HEK293 (cell line): ENCODE measurements around the gene PIGQ.

ENCODE experiments used
- CTCF ChIP-seq: fragments of 450-650 bp; formaldehyde crosslinking; IDR thresholded peaks from 2 replicates; pipeline ENCODE4 v1.5.1; 2016; ENCODE audit warnings: missing biosample characterization, missing genetic modification characterization
- ZBTB26 ChIP-seq: fragments of 450-650 bp; formaldehyde crosslinking; optimal IDR thresholded peaks from 2 replicates; pipeline ENCODE3; 2016; ENCODE audit warnings: missing biosample characterization, mild to moderate bottlenecking, missing genetic modification characterization
- ZNF274 ChIP-seq, 2 experiments: fragments of 200-500 bp in 1 of 2; fragments of 450-650 bp in 1 of 2; sonication (Bioruptor generic) in 1 of 2; formaldehyde crosslinking in 1 of 2; IDR thresholded peaks; 2 replicates each; pipeline versions ENCODE4 v1.5.1 to v1.6.1; 2014 to 2016; ENCODE audit warnings: borderline replicate concordance in 1 of 2, inconsistent platforms in 1 of 2, low read length in 1 of 2, missing biosample characterization in 1 of 2, missing genetic modification characterization in 1 of 2

GRCh38 chr16:566475-567372, 3.0 kb upstream of the PIGQ start, which contains the start of gene NHLRC4:
- no peak for TF ChIP-seq ZNF274 (IDR thresholded peaks at IDR 0.05; ENCODE audit: low read length)
- no peak for TF ChIP-seq ZNF274 (tag by site-specific recombination; IDR thresholded peaks at IDR 0.05; ENCODE audit: borderline replicate concordance)
- TF ChIP-seq ZBTB26: no peak
- no peak for TF ChIP-seq CTCF (tag by site-specific recombination)
